GM19438 (cell line): ENCODE data around the gene DNAJB8.

ENCODE experiments used
- ATAC-seq: cut with Tn5 transposase; IDR thresholded peaks from one replicate; pipeline ENCODE4 v1.9.1; 2021; ENCODE audit warnings: low read depth; ENCODE audit not compliant: unreplicated experiment

DNAJB8 gene

GRCh38 chr3:128469556-128469955, 2.9 kb upstream of the DNAJB8 start:
- no peak for ATAC-seq

- no peak for ATAC-seq
Observed at GRCh38 chr3:128468791-128469527, 2.3 kb upstream of the DNAJB8 start.

GRCh38 chr3:128468285-128468790, 1.6 kb upstream of the DNAJB8 start:
- ATAC-seq = no peak

GRCh38 chr3:128464702-128465101, 2.0 kb downstream of the DNAJB8 start:
- no peak for ATAC-seq

GRCh38 chr3:128464188-128464587, 2.5 kb downstream of the DNAJB8 start:
- ATAC-seq = no peak

- no peak for ATAC-seq
Observed at GRCh38 chr3:128463771-128464170, 2.9 kb downstream of the DNAJB8 start.

GRCh38 chr3:128463354-128463753, 3.3 kb downstream of the DNAJB8 start:
- no peak for ATAC-seq

GRCh38 chr3:128462931-128463330, 3.8 kb downstream of the DNAJB8 start:
- ATAC-seq = no peak

GRCh38 chr3:128462341-128462910, 4.3 kb downstream of the DNAJB8 start:
- no peak for ATAC-seq

- ATAC-seq = no peak
Observed at GRCh38 chr3:128461731-128462130, 5.0 kb downstream of the DNAJB8 start.

- ATAC-seq = no peak
Observed at GRCh38 chr3:128459461-128459820, 7.2 kb downstream of the DNAJB8 start.

GRCh38 chr3:128458746-128459460, 7.8 kb downstream of the DNAJB8 start:
- ATAC-seq = no peak

- ATAC-seq = no peak
Observed at GRCh38 chr3:128457937-128458336, 8.8 kb downstream of the DNAJB8 start.

- no peak for ATAC-seq
Observed at GRCh38 chr3:128456776-128457715, 9.6 kb downstream of the DNAJB8 start.

GRCh38 chr3:128455786-128456748, 10.6 kb downstream of the DNAJB8 start:
- no peak for ATAC-seq

- no peak for ATAC-seq
Observed at GRCh38 chr3:128455116-128455515, 11.6 kb downstream of the DNAJB8 start.

GRCh38 chr3:128454310-128454618, 12.4 kb downstream of the DNAJB8 start:
- no peak for ATAC-seq

- no peak for ATAC-seq
Observed at GRCh38 chr3:128453501-128454309, 13.0 kb downstream of the DNAJB8 start.
